Duodenal mucosa (tissue), 2 donors: Measurements from ENCODE around the gene GRIK2.

Experiments used
- H3K27ac ChIP-seq: one replicate; pipeline ENCODE4 v1.7.0; 2013; ENCODE audit warnings: low read depth, low read length
- H3K27me3 ChIP-seq, 2 donors: one replicate each; pipeline ENCODE4 v1.7.0; 2013; ENCODE audit warnings: low read length in 2 of 2, control low read depth in 1 of 2; ENCODE audit not compliant: insufficient read depth in 2 of 2, control insufficient read depth in 1 of 2
- H3K36me3 ChIP-seq, 2 donors: one replicate each; pipeline ENCODE4 v1.7.0; 2013; ENCODE audit warnings: low read length in 2 of 2, control low read depth in 1 of 2; ENCODE audit not compliant: insufficient read depth in 2 of 2, control insufficient read depth in 1 of 2
- H3K4me1 ChIP-seq, 2 donors: one replicate each; pipeline ENCODE4 v1.7.0; 2013; ENCODE audit warnings: low read length in 2 of 2, control low read depth in 1 of 2; ENCODE audit not compliant: insufficient read depth in 2 of 2, control insufficient read depth in 1 of 2
- H3K4me3 ChIP-seq, 2 donors: one replicate each; pipeline ENCODE4 v1.7.0; 2013; ENCODE audit warnings: low read length in 2 of 2, low read depth in 1 of 2
- H3K9ac ChIP-seq, 2 donors: one replicate each; pipeline ENCODE4 v1.7.0; 2013; ENCODE audit warnings: low read length in 2 of 2, low read depth in 1 of 2
- H3K9me3 ChIP-seq, 2 donors: one replicate each; pipeline ENCODE4 v1.7.0; 2013; ENCODE audit warnings: low read length in 2 of 2, control low read depth in 1 of 2; ENCODE audit not compliant: control insufficient read depth in 1 of 2

The GRIK2 gene

DNA sequence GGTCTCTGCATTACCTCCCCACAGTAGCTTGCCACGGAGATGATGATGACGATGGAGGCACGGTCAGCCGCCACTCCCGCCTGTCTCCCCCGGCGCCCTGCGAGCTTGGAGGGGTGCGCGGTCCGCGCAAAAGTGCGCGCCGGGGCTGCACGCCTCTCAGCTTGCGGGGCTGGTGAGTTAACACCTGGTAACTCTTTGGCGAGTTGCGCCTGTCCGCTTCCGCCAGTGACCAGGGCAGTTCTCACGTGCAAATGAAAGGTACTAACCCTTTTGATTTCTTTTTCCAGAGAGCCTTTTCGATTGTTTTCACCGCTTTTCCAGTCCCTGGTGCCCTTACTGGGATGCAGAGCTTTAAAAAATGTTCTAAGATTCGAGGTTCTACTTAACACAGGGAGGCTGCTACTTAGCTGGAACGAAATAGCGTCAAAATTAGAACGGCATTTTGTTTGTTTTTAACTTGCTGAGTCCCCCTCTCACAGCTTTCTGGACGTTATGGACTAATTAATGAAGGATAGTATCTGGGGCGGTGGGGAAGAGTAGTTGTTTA, 6.2 kb downstream of the GRIK2 start:
- peaks cover 0 to 3% of the 10 kb centered on the region in 2 donors for H3K9me3 ChIP-seq
- no peak overlapping the region for H3K9ac ChIP-seq
- H3K36me3 ChIP-seq: no peaks in the 10 kb centered on the region
- H3K4me3 ChIP-seq: no peak overlapping the region
- peaks cover 25 to 53% of the 10 kb centered on the region in 2 donors for H3K27me3 ChIP-seq
- no peak overlapping the region for H3K27ac ChIP-seq
- no peaks in the 10 kb centered on the region for H3K4me1 ChIP-seq

- Histone ChIP-seq H3K4me1 (no peaks in the 10 kb centered on the region), H3K27ac (no peak overlapping the region), H3K27me3 (peaks cover 21 to 53% of the 10 kb centered on the region in 2 donors), H3K36me3 (no peaks in the 10 kb centered on the region), H3K9me3 (peaks cover 0 to 3% of the 10 kb centered on the region in 2 donors), H3K9ac (no peak overlapping the region), H3K4me3 (no peak overlapping the region)
These were observed 7.0 kb downstream of the GRIK2 start for GRCh38 chr6:101400326-101401135.

GRCh38 chr6:101401171-101401570, 7.7 kb downstream of the GRIK2 start:
- H3K4me1 ChIP-seq: no peaks in the 10 kb centered on the region
- H3K9ac ChIP-seq: no peak overlapping the region
- H3K4me3 ChIP-seq: no peak overlapping the region
- peaks cover 0 to 3% of the 10 kb centered on the region in 2 donors for H3K9me3 ChIP-seq
- peaks cover 21 to 53% of the 10 kb centered on the region in 2 donors for H3K27me3 ChIP-seq
- H3K27ac ChIP-seq: no peak overlapping the region
- no peaks in the 10 kb centered on the region for H3K36me3 ChIP-seq

DNA sequence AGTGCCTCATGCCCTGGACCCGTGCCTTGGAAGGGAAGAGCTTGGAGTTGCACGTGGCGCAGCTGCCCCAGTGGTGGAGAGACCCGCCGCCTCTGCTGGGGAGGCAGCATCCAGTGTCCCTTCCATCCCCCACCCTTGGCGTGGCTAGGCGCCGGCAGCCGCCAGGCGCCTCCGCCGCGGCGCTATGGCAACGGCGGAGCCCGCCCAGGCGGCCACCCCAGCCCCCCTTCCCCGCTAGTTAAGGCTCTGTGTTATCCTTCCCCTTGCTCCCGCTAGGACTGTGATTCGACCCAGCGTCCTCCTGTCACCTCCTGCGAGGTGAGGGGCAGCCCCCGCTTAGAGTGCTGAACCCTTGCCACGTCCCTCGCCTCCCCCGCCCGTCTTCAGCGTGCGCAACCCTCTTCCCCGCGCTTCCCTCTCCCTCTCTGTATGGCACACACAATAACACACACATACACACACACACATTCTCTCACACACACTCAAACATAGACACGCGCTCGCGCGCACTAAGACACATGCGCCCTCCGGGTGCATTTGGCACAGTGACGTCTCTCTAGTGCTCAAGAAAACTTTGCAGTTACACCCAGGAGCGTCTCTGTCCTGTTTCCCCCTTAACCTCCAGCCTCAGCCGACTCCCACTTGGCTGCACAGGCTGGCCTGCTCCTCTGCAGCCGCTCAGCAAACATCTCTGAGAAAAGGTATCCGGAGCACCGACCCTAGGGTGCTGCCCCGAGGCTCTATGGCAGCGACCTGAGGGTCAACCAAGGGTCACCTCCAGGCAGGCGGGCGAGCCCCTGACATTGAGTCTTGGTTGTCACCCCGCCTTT, 8.5 kb downstream of the GRIK2 start:
- Histone ChIP-seq H3K9me3 (peaks cover 0 to 3% of the 10 kb centered on the region in 2 donors), H3K4me3 (no peak overlapping the region), H3K4me1 (no peaks in the 10 kb centered on the region), H3K27me3 (peaks cover 21 to 53% of the 10 kb centered on the region in 2 donors), H3K9ac (no peak overlapping the region), H3K36me3 (no peaks in the 10 kb centered on the region), H3K27ac (no peak overlapping the region)

GRCh38 chr6:101402622-101403031, 9.1 kb downstream of the GRIK2 start:
- Histone ChIP-seq H3K4me3 (no peak overlapping the region), H3K36me3 (no peaks in the 10 kb centered on the region), H3K4me1 (no peaks in the 10 kb centered on the region), H3K9me3 (peaks cover 0 to 3% of the 10 kb centered on the region in 2 donors), H3K9ac (no peak overlapping the region), H3K27ac (no peak overlapping the region), H3K27me3 (peaks cover 21 to 53% of the 10 kb centered on the region in 2 donors)

DNA sequence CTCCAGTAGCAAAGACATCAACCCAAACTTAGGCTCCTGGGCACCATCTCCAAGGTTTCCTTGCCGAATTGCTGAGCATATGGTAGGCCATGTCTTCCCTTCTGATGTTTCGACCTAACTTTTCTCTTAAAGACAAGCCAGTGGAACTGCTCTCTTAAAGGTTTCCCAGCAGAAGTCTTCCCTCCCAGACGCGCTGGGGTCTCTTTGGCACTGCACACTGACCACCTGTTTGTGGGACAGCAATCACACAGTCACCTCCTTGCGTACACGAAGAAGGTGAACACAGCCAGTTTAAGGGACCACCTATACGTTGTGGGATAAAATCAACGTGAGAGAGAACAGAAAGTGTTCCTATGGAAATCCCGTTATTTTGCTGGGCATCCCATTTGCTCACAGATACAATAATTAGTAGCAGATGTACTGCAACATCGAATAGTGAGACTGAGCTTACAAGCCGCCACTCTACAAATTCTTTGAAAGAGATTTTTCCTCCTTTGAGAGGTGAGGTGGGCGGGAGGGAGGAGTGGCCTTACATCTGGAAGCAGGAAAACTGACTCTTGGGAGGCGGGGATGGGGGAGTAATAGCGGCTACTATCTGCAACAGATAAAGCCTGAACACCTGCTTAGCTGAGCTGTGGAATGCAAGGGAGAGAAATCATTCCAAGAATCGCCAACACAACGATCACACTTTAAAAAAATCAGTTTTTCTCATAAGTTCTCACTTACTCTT, 9.9 kb downstream of the GRIK2 start:
- Histone ChIP-seq H3K27me3 (peaks cover 21 to 53% of the 10 kb centered on the region in 2 donors), H3K4me3 (no peak overlapping the region), H3K4me1 (no peaks in the 10 kb centered on the region), H3K27ac (no peak overlapping the region), H3K9ac (no peak overlapping the region), H3K36me3 (no peaks in the 10 kb centered on the region), H3K9me3 (peaks cover 0 to 3% of the 10 kb centered on the region in 2 donors)

DNA sequence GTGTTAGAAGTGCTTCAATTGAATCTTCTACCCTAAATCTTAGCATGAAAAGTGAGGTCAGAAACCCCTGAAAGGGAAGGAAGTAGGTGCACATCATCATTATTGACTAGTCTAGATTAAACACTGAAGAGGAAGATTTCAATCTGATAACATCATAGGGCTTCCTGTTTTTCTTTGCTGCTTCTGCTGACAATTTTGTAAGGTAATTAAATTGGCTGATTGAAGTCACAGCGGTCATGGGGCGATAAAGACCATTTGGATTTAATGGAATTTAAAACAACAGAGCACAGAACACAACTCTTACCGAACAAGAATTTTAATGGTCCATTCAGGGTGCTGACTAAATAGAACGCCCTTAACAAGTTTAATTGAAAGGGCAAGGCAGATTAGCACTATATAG, 11.3 kb downstream of the GRIK2 start:
- Histone ChIP-seq H3K4me3 (no peak overlapping the region), H3K27me3 (peaks cover 21 to 42% of the 10 kb centered on the region in 2 donors), H3K27ac (no peak overlapping the region), H3K4me1 (no peaks in the 10 kb centered on the region), H3K36me3 (no peaks in the 10 kb centered on the region), H3K9ac (no peak overlapping the region), H3K9me3 (no peaks in the 10 kb centered on the region)

GRCh38 chr6:101413773-101414172, 20.3 kb downstream of the GRIK2 start:
- H3K27ac ChIP-seq: no peak overlapping the region
- H3K4me3 ChIP-seq: no peak overlapping the region
- H3K4me1 ChIP-seq: no peaks in the 10 kb centered on the region
- no peaks in the 10 kb centered on the region for H3K36me3 ChIP-seq
- H3K9ac ChIP-seq: no peak overlapping the region
- H3K9me3 ChIP-seq: no peaks in the 10 kb centered on the region
- H3K27me3 ChIP-seq: no peaks in the 10 kb centered on the region

- no peaks in the 10 kb centered on the region for H3K4me1 ChIP-seq
- no peaks in the 10 kb centered on the region for H3K27me3 ChIP-seq
- no peaks in the 10 kb centered on the region for H3K9me3 ChIP-seq
- H3K4me3 ChIP-seq: no peak overlapping the region
- no peak overlapping the region for H3K27ac ChIP-seq
- no peak overlapping the region for H3K9ac ChIP-seq
- no peaks in the 10 kb centered on the region for H3K36me3 ChIP-seq
These were observed 24.4 kb downstream of the GRIK2 start for GRCh38 chr6:101417900-101418299.
